GM23338 (cell line): ENCODE data around the gene EGLN2. TPM values are rescaled to one million over a fixed set of nuclear protein-coding genes. Genes with fewer than 3 reads are reported as not detected.

Experiments
- ATAC-seq: fragments of 200-7000 bp; cut with Tn5 transposase; 3 replicates; pipeline ENCODE4 v1.9.1; 2020
- DNase-seq: peaks from one replicate; pipeline ENCODE4 v3.0.0-alpha.2; 2015; ENCODE audit warnings: low spot score
- H2AFZ ChIP-seq: fragments of 200-600 bp; sonication (generic); 2 replicates; pipeline ENCODE4 v1.8.0; 2016; ENCODE audit warnings: antibody characterized with exemption, mild to moderate bottlenecking, moderate library complexity
- H3F3A ChIP-seq: fragments of 200-600 bp; sonication (generic); replicated peaks from 2 replicates; pipeline ENCODE4 v1.8.0; 2017; ENCODE audit warnings: antibody characterized with exemption, mixed run types, low read depth
- H3K27ac ChIP-seq: fragments of 200-600 bp; sonication (generic); 2 replicates; pipeline ENCODE4 v1.6.1; 2016; ENCODE audit warnings: low read depth
- H3K27me3 ChIP-seq: fragments of 200-600 bp; sonication (generic); 2 replicates; pipeline ENCODE4 v1.8.0; 2016; ENCODE audit warnings: mild to moderate bottlenecking, mixed run types, moderate library complexity; ENCODE audit not compliant: insufficient read depth
- H3K36me3 ChIP-seq: fragments of 200-600 bp; sonication (generic); 2 replicates; pipeline ENCODE4 v1.8.0; 2016; ENCODE audit warnings: mild to moderate bottlenecking; ENCODE audit not compliant: insufficient read depth
- H3K4me1 ChIP-seq: fragments of 200-600 bp; sonication (generic); 2 replicates; pipeline ENCODE4 v1.8.0; 2016; ENCODE audit warnings: mild to moderate bottlenecking, moderate library complexity; ENCODE audit not compliant: insufficient read depth
- H3K4me2 ChIP-seq: fragments of 200-600 bp; sonication (generic); 2 replicates; pipeline ENCODE4 v1.7.1; 2017; ENCODE audit warnings: mixed run types
- H3K4me3 ChIP-seq: fragments of 200-600 bp; sonication (generic); 2 replicates; pipeline ENCODE4 v1.6.1; 2016; ENCODE audit warnings: mixed run types
- H3K79me2 ChIP-seq: fragments of 200-600 bp; sonication (generic); replicated peaks from 2 replicates; pipeline ENCODE4 v1.8.0; 2017; ENCODE audit warnings: mild to moderate bottlenecking; ENCODE audit not compliant: insufficient read depth
- H3K9me2 ChIP-seq: fragments of 200-600 bp; sonication (generic); 2 replicates; pipeline ENCODE4 v1.8.0; 2017; ENCODE audit not compliant: insufficient read depth
- H4K20me1 ChIP-seq: fragments of 200-600 bp; sonication (generic); replicated peaks from 2 replicates; pipeline ENCODE4 v1.8.0; 2017; ENCODE audit warnings: mild to moderate bottlenecking; ENCODE audit not compliant: insufficient read depth
- H3K27ac Mint-ChIP-seq: 2 replicates; pipeline ENCODE4 v1.8.0; 2020; ENCODE audit warnings: inconsistent platforms, mild to moderate bottlenecking, moderate library complexity, mixed read lengths
- H3K27me3 Mint-ChIP-seq: 3 replicates; pipeline ENCODE4 v1.8.0; 2022; ENCODE audit warnings: low read depth, mild to moderate bottlenecking, moderate library complexity, mixed read lengths, inconsistent platforms; ENCODE audit not compliant: insufficient read depth, poor library complexity
- H3K36me3 Mint-ChIP-seq: 3 replicates; pipeline ENCODE4 v1.8.0; 2021; ENCODE audit warnings: low read depth, mild to moderate bottlenecking, inconsistent platforms, moderate library complexity, mixed read lengths
- H3K4me1 Mint-ChIP-seq: 3 replicates; pipeline ENCODE4 v1.8.0; 2020; ENCODE audit warnings: mild to moderate bottlenecking, inconsistent platforms, mixed read lengths
- H3K4me3 Mint-ChIP-seq: 3 replicates; pipeline ENCODE4 v1.8.0; 2021; ENCODE audit warnings: moderate library complexity, mild to moderate bottlenecking, inconsistent platforms, mixed read lengths
- H3K9me3 Mint-ChIP-seq: 3 replicates; pipeline ENCODE4 v1.8.0; 2020; ENCODE audit warnings: moderate library complexity, mild to moderate bottlenecking, inconsistent platforms, mixed read lengths
- CREB1 ChIP-seq: fragments of 250-450 bp; sonication (Bioruptor Pico); IDR thresholded peaks from 2 replicates; pipeline ENCODE4 v1.5.0; 2020; ENCODE audit warnings: low read depth, mild to moderate bottlenecking, moderate library complexity
- ETS1 ChIP-seq: IDR thresholded peaks from 2 replicates; pipeline ENCODE4 v1.6.1; 2016; ENCODE audit warnings: antibody characterized with exemption
- EZH2 ChIP-seq: fragments of 200-600 bp; sonication (generic); IDR thresholded peaks from one replicate; pipeline ENCODE4 v1.8.0; 2017; ENCODE audit warnings: antibody characterized with exemption, mild to moderate bottlenecking, low read depth; ENCODE audit not compliant: unreplicated experiment
- EZH2phosphoT487 ChIP-seq: fragments of 200-600 bp; sonication (generic); IDR thresholded peaks from one replicate; pipeline ENCODE4 v1.8.1; 2018; ENCODE audit warnings: antibody characterized with exemption; ENCODE audit not compliant: unreplicated experiment
- JUNB ChIP-seq: IDR thresholded peaks from one replicate; pipeline ENCODE4 v1.6.1; 2016; ENCODE audit warnings: antibody characterized with exemption; ENCODE audit not compliant: unreplicated experiment
- NANOG ChIP-seq: IDR thresholded peaks from 2 replicates; pipeline ENCODE4 v1.6.1; 2016; ENCODE audit warnings: antibody characterized with exemption, borderline replicate concordance
- POLR2AphosphoS5 ChIP-seq: IDR thresholded peaks from 2 replicates; pipeline ENCODE4 v1.6.1; 2016; ENCODE audit warnings: antibody characterized with exemption, low read depth
- REST ChIP-seq: IDR thresholded peaks from one replicate; pipeline ENCODE4 v1.6.1; 2018; ENCODE audit warnings: antibody characterized with exemption; ENCODE audit not compliant: unreplicated experiment
- STAT1 ChIP-seq: IDR thresholded peaks from one replicate; pipeline ENCODE4 v1.6.1; 2016; ENCODE audit warnings: antibody characterized with exemption; ENCODE audit not compliant: unreplicated experiment
- ZNF114 ChIP-seq: fragments of 250-450 bp; sonication (Bioruptor Pico); IDR thresholded peaks from 2 replicates; pipeline ENCODE4 v1.5.0; 2020; ENCODE audit warnings: mild to moderate bottlenecking, moderate library complexity
- ZNF331 ChIP-seq: fragments of 250-450 bp; sonication (Bioruptor Pico); IDR thresholded peaks from 2 replicates; pipeline ENCODE4 v1.5.0; 2020; ENCODE audit warnings: low read depth, mild to moderate bottlenecking, moderate library complexity
- ZNF462 ChIP-seq: fragments of 250-450 bp; sonication (Bioruptor Pico); IDR thresholded peaks from 2 replicates; pipeline ENCODE4 v1.5.0; 2020; ENCODE audit warnings: mild to moderate bottlenecking, moderate library complexity
- polyA plus RNA-seq: library from polyadenylated mRNA; unstranded; fragments of >200 nt; fragmentation: Nextera tagmentation; extraction: Ambion mirVana; gene quantifications from 2 replicates; pipeline ENCODE4 v1.2.1, GENCODE V29; 2016
- total RNA-seq: library from RNA; depleted of rRNA; stranded (reverse); fragments of >200 nt; shearing (Covaris generic); gene quantifications from 2 replicates; pipeline ENCODE4 v1.2.3, GENCODE V29; 2014

EGLN2 gene
- total and polyA plus RNA-seq, 2 experiments from 2014 or later = 59.9 to 118 TPM

- peaks cover 38% of the 10 kb centered on the region for H4K20me1 ChIP-seq
- H3K9me2 ChIP-seq = no peaks in the 10 kb centered on the region
- ATAC-seq (peak; percentile 23), DNase-seq (peak; percentile 69)
- H3K79me2 ChIP-seq = peaks cover 53% of the 10 kb centered on the region
- H3K36me3 ChIP-seq = peaks cover 4% of the 10 kb centered on the region; the same call in 1 of the 2 replicates
- Mint-ChIP-seq H3K4me3 (peak overlapping the region; percentile 95), H3K9me3 (no peaks in the 10 kb centered on the region), H3K27me3 (peaks cover 39% of the 10 kb centered on the region), H3K4me1 (peaks cover 48% of the 10 kb centered on the region), H3K27ac (peak overlapping the region; percentile 97), H3K36me3 (peaks cover 47% of the 10 kb centered on the region)
- H3K4me2 ChIP-seq = peak overlapping the region; percentile 95
- no peaks in the 10 kb centered on the region for H3K27me3 ChIP-seq
- TF ChIP-seq REST (no peak), ETS1 (no peak), EZH2phosphoT487 (no peak), EZH2 (no peak), ZNF462 (CRISPR knock-in tag) (no peak), NANOG (no peak), CREB1 (CRISPR knock-in tag) (no peak), STAT1 (no peak), JUNB (no peak), POLR2AphosphoS5 (no peak), ZNF331 (CRISPR knock-in tag) (no peak), ZNF114 (CRISPR knock-in tag) (no peak)
- peak overlapping the region; percentile 78 for H3K27ac ChIP-seq
- H3K4me3 ChIP-seq = peak overlapping the region; percentile 89
- peaks cover 44% of the 10 kb centered on the region for H3K4me1 ChIP-seq
- H3F3A ChIP-seq = peaks cover 23% of the 10 kb centered on the region
- no peak overlapping the region for H2AFZ ChIP-seq
Measured at GRCh38 chr19:40799558-40800338, 757 bp downstream of the EGLN2 start.
